Retinal pigment epithelial cell (primary cell): ENCODE results near the gene CORO7.

Source experiments
- DNase-seq: peaks from one replicate; pipeline ENCODE4 v3.0.0-alpha.2; 2010; ENCODE audit warnings: low read depth
- H3K4me3 ChIP-seq: 2 replicates; pipeline ENCODE4 v1.5.1; 2011; ENCODE audit warnings: mild to moderate bottlenecking, low read length, control low read depth, moderate library complexity
- CTCF ChIP-seq: conservative IDR thresholded peaks from 2 replicates; pipeline ENCODE4 v1.5.1; 2011; ENCODE audit warnings: low read depth, low read length, control low read depth, inconsistent platforms

CORO7 gene

GRCh38 chr16:4319454-4320421 lies 96.7 kb downstream of the CORO7 start:
- DNase-seq: no peak
- TF ChIP-seq CTCF: no peak
- H3K4me3 ChIP-seq: peak overlapping the region; percentile 85

GRCh38 chr16:4318967-4319366 lies 97.4 kb downstream of the CORO7 start:
- no peak for DNase-seq
- peak overlapping the region; percentile 85 for H3K4me3 ChIP-seq
- TF ChIP-seq CTCF: no peak

GRCh38 chr16:4318451-4318910 lies 97.9 kb downstream of the CORO7 start:
- H3K4me3 ChIP-seq: peak overlapping the region; percentile 85
- DNase-seq: no peak
- TF ChIP-seq CTCF: no peak

- no peak for TF ChIP-seq CTCF
- peak overlapping the region; percentile 85 for H3K4me3 ChIP-seq
- DNase-seq: no peak
Observed at GRCh38 chr16:4317532-4318450, 98.6 kb downstream of the CORO7 start.

GRCh38 chr16:4316864-4317531 lies 99.4 kb downstream of the CORO7 start:
- H3K4me3 ChIP-seq: peak overlapping the region; percentile 85
- no peak for DNase-seq
- no peak for TF ChIP-seq CTCF

GRCh38 chr16:4316108-4316863 lies 100.1 kb downstream of the CORO7 start:
- DNase-seq: no peak
- H3K4me3 ChIP-seq: peak overlapping the region; percentile 85
- no peak for TF ChIP-seq CTCF
